Measurements from ENCODE around the gene BAIAP2L1.
"Not testable (repeated sequence)": the region's sequence is repeated elsewhere in the genome, so short reads cannot be mapped to it uniquely, and the experiment has no call there.

BAIAP2L1 gene

DNA sequence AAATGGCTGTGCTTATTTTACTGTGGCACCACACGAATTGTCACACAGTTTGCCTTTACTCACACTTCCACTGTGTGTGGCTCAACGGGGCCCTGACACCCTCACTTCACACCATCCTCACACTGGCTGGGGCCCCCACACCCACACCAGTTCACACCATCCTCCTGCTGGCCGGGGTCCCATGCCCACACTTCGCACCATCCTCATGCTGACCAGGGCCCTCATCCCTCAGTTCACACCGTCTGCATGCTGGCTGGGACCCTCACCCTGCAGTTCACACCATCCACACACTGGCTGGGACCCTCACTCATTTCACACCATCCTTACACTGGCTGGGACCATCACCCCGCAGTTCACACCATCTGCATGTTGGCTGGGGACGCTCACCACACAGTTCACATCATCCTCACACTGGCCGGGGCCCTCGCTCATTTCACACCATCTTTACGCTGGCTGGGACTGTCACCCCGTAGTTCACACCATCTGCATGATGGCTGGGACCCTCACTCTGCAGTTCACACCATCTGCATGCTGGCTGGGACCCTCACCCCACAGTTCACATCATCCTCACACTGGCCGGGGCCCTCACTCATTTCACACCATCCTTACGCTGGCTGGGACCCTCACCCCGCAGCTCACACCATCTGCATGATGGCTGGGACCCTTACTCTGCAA lies 83.4 kb downstream of the BAIAP2L1 start:
- no peak for DNase-seq

DNA sequence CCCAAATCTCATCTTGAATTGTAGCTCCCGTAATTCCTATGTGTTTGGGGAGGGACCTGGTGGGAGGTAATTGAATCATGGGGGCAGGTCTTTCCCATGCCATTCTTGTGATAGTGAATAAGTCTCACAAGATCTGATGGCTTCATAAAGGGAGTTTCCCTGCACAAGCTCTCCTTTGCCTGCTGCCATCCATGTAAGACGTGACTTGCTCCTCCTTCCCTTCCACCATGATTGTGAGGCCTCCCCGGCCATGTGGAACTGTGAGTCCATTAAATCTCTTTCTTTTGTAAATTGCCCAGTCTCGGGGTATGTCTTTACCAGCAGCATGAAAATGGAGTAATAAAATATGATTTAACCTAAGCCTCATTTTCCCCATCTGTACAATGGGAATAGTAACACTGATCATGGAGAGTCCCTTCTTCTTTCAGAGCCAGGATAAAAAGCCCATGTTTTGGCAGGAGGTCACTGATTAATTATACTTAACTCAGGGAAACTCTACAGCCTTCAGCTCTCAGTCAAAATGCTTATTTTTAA lies 84.8 kb downstream of the BAIAP2L1 start:
- DNase-seq: not testable (repeated sequence)

DNA sequence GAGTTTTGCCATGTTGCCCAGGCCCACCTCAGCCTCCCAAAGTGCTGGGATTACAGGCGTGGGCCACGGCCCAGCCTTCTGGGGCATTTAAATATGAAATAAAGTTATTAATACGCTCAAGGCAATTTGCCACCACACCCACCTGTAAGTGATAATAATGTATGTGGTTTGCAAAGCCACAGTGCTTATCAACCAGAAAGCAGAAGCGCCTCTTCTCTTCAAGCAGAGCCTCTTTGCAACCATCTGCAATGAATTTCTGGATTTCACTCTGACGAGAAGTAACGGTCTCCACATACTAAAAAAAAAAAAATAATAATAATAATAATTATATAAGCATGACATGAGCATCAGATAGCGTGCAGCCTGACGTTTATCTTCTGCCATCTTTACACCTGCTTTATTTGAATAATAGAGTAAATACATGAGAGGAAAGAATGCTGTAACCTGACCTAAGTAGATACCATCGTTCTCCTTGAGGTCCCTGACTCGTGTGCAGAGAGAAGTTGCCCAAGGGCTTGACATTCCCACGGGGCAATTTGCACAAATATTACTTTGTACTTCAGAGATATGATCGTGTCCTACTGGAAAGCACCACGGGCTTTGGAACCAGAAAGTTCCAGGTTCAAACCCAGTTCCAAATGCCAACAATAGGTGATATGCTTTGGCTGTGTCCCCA lies 85.4 kb downstream of the BAIAP2L1 start:
- DNase-seq: no peak

DNA sequence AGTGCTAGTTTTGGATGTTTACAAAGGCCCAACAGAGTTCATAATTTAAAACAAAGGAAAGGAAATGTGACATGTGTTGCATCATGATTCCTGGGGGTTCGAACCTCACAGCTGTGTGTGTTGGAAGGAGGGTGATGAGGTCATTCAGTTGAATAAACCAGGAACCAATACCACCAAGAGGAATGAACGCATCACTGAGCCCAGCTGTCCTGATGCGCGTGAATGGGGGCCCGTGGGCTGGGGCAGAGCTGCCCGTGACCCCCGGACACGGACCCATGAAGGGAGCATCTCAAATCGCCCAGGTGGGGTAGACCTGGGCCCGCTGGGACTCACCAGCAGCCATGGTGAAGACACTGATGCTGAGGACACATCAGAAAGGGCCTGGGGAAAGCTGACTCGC lies 86.4 kb downstream of the BAIAP2L1 start:
- DNase-seq: no peak

DNA sequence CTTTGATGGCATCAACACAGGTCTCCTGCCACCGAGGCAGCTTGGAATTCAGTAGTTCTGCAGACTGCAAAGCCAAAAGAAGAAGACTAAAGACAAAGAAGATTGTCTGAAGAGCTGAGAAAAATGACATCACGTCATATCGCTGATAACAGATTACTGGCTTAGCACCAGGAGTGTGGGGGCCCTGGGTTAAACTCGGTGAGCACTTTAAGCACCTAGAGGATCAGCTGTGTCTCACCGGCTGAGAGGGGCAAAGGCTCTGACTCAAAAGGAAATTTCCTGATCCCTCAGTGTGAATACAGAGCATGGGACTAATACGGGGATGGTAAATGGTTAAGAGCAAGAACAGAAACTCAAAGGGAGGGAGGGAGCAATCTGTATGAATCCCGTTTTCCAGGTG lies 88.7 kb downstream of the BAIAP2L1 start:
- no peak for DNase-seq

DNA sequence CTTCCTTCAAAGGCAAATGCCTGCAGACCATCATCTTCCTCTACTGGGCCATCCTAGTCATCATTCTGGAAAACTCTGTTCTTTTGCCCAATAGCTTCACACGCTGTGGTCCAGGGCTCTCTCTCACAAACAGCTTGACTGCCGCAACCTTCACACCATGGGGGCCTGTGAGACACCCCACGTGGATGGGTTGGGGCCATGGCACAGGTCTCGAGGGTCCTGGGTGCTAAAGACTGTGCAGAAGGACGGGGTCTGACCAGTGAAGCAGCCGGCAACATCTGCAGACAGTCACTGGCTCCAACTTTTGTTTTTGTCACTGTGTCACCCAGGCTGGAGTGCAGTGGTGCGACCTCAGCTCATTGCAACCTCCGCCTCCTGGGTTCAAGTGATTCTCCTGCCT lies 91.3 kb downstream of the BAIAP2L1 start:
- DNase-seq: no peak

DNA sequence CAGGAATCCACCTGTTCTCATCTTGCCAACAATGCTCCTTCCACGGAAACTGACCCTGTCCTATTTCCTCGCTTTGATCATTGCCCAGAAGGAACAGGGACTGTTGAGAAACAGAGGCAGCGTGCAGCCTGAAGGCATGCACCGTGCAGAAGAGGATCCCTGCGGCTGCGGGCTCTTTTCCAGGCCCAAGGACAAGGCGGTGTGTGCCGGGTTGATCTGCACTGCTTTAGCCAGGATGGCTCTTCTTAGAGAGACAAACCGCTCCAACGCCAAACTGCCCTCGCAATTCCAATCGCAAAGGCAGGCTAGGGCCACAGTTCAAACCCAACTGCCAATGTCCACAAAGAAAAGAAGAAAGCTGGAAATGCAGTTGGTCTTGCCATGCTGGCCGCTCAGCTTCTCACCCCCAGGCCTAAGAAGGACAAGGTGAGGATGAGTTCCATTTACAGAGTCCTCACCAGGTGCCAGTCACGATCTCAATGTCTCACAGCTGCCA lies 92.9 kb downstream of the BAIAP2L1 start:
- no peak for DNase-seq

DNA sequence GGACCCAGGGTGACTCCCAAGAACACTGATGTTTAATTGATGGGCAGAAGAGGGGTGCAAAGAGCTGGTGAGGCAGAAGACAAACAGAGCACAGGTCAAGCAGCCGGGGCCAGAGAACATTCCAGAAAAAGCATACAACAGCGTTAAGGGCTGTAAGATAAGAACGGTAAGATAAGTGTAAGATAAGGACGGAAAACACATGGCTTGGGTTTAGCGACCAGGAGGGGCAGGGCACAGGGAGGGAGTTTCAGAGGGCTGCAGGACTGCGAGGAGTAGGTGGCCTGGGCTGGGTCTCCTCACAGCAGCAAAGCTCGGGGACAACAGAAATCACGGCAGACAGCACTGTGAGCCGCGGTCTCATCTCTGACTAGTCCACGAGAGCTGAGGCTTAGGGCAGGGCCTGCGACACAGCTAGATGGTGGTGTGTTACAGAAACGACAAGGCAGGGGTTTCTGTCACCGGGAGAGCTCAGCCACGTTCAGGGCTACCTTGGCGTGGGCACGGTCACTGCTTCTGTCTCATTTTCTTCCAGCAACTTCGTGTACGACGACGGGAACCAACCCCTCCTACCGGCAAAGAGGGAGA lies 94.8 kb downstream of the BAIAP2L1 start:
- no peak for DNase-seq

DNA sequence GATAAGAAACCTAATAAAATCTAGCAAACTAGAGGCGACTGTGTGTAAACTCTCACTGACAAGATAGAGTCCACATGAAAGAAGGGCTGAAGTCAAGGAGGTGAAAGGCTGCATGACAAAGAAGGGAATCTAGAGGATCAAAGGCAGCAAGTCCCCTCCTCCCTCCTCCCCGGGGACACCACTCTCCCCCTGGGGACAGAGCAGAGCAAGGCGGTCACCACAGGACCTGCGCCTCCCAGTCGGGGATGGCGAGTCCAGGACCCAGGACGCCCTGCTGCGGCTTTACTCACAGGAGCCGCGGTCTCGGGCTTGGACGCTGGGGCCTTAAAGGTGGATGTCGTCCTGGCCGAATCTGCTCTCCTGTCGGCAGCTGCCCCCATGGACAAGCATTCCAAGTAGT lies 97.0 kb downstream of the BAIAP2L1 start:
- DNase-seq: no peak

DNA sequence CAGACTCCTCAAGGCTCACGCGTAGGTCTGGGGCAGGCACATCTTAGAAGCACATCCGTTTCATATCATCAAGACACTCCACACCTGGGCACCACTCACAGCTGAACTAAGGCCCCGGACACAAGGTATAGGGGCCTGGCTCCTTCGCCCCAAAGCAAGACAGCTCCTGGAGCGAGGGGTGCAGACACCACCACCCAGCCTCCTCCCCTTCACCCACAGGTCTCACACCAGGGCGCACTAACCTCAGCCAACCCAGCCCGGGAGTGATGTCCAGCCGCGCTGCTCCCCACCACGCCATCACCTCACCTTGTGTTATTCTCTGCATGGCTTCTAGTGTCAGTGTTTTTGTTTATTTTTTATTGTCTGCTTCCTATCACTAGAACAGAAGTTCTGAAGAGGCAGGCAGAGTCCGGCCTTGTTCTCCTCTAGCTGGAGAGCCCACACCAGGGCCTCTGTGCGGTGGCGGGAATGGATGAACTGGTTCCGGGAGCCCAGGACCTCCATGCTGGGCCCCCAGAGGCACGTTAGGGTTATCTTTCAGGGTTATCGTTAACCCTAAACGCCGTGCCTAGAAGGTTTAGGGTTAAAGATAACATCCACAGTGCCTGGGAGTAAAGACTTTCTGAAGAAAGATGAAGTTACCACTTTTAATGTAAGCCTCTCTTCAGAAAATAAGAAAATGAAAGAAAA lies 97.6 kb downstream of the BAIAP2L1 start:
- DNase-seq: no peak

DNA sequence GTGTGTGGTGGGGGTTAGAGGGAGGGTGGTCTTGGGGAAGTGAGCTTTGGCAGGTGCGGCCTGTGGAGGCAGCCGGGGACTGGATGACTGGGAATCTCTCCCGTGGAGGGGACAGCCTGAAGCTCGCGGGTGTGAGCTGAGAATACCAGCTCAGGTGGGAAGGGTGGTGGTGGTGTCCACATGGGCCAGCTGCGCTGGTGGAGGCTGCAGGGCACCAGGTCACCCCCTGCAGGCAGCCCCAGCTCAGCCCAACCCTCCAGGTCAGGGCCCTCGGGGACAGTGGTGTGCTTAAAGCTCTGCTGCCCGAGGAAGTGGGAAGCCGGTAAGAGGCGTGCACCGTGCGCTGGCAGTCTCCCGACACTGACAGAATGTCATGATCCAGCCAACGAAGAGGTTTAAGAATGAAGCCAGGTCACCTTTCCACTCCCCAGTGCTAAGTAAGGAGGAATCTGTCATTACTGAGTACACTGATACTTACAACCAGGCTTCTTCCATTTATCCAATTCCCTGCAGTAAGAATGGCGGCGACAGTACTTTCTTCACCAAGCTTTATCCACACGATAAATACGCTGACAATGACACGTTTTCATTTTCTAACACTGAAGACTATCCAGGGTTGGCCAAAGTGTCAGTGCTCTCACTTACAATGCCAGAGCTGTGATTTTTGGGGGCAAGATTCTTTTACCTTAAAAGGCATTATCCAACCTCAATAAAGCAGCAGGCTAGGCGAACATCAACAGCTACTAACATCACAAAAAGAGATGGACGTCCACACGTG lies 99.0 kb downstream of the BAIAP2L1 start:
- no peak for DNase-seq

DNA sequence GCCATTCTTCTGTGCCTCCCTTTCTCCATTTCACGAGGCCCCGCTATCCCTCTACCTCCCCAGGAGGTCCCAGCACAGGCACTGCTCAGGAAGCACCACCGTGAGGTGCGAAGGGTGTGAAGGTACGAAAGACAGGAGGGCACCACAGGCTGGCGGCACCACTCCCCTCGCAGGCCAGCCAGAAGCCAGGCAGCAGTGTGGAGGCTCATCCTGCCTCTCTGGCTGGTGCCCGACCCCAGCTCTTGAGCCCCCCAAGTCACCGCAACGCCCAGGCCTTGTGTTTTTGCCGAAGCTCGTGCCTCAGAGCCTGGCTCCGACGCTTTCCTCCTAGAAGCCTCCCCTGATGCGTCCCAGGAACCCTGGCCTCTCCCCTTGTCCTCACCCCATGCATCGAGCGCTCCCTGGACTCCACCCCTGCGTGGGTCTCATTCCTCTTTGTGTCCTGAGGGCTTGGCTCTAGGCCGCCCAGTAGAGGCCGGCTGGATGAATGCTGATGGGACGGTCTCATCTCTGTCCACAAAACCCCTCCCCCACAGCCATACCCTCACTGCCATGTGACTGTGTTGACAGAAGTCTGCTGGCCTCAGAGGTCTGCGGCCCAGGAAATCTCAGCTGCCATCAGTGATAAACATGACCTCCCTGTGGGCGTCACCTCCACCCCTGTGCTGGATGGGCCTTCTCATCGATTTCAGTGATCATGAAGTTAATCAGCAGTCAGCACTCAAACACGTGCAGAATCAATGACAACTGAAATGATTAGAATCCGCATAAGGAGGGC lies 100.1 kb downstream of the BAIAP2L1 start:
- DNase-seq: no peak

DNA sequence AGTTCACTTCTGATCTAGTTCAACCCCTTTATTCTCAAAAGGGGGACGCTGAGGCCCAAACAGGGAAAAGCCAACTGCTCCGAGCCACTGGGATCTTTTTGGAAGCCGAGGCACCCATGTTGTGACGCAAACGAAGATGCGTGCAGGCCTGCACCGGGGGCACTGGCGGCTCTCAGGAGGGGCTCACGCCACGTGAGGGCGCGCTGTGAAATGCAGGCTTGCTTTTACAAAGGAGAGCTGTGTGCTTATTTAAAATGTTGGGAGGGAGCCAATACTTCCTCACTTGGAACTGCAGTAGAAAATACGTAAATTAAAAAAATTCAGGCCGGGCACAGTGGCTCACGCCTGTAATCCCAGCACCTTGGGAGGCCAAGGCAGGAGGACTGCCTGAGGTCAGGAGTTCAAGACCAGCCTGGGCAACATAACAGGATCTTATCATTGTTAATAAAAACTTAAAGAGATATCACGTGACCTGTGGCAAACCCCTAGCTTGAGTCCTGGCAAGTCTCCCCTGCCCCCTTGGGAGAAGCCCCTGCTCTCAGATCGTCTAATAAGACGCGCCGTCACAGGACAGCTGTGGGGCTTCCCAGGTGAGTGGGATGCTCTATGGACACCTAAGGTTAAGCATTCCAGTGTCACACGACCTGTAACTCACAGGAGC lies 103.1 kb downstream of the BAIAP2L1 start:
- DNase-seq: no peak

DNA sequence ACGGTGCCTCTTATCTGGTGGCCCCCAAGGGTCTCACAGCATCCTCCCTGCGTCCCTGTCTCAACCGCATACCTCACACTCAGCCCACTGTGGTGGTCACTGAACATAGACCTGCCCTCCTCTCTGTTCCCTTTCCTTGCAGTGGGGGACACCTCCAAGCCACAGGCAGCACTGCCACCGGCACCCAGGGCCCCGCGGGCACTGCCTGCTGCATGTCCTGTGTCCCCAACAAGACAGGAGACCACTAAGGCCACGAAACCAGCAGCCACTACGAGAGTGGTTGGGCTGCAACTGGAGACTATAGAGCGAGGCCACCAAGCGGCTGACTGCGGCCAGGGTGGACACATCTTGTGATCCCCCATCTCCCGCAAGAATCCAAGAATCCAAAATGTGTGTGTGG lies 104.1 kb downstream of the BAIAP2L1 start:
- DNase-seq: no peak

DNA sequence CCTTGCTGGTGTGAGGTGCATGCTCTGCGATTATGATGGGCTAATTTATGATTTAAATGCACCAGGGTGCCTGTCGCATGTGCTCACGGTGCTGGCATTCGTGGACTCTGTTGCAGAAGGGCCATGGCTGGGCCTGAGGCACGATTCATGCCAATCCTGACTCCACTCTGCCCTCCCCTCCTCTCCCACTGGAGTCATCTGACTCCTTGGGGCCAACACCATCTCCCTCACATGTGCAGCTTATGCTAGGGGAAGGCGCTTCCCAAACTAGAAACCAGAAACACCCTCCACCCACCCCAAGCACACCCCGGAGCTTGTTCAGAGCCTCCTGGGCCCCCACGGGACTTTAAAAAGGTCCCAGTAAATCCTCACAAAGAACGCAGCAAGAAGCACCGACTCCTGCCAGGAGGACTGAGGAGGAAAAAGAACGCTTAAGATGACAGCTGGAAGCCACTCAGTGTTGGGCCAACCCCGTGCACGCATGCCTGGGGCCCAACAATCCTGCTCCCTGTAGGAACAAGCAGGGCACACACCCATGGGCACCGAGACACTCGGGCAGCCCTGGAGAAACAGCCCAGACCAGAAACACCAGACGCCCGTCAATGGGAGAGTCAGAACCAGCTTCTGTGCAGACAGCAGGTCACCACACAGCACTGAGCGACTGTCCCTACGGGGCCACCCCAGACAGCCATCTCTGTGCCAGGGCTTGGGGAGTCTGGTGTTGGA lies 105.3 kb downstream of the BAIAP2L1 start:
- DNase-seq: no peak

DNA sequence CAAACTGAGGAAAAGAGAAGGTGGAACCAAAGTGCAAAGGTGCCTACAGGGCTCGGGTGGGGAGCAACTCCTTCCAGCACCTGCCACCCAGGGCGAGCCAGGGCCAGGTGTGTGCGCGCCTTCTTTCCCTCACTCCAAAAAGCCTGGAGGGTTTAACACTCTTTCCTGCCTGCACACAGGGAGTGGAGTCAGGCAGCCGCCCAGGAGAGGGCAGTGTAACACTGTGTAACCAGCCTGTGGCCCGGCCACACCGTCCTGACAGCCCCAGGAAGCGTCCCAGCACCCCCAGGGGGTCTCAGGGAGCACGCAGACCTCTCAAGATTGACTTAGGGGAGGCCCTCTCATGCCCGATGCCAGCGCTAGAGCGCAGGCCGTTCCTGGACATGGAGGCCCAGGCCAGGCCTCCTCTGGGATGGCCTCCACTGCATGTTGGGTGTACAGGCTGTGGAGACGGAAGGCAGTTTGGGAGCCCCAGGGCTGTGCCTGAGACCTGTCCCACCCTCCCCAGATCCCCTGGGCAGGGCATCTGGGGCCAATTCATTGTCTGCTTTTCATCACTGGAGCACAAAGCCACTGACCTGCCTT lies 106.0 kb downstream of the BAIAP2L1 start:
- DNase-seq: no peak

DNA sequence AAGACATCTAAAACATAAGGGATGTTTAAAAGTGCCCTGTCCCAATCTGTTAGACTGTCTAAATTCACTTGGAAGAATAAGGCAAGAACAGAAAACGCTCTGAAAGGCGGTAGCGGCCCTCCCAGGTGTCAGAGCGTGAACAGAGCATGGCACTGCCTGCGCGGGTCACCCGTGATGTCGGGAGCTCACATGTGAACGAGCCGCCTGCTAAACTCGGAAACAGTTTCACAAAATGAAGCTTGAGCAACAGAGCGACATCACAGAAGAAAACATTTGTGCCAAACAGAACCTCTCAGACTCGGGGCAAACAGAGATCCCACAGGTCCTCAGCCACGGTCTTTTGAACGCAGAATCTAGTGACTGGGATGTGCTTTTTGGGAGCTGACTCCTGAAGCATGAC lies 106.6 kb downstream of the BAIAP2L1 start:
- DNase-seq: no peak

DNA sequence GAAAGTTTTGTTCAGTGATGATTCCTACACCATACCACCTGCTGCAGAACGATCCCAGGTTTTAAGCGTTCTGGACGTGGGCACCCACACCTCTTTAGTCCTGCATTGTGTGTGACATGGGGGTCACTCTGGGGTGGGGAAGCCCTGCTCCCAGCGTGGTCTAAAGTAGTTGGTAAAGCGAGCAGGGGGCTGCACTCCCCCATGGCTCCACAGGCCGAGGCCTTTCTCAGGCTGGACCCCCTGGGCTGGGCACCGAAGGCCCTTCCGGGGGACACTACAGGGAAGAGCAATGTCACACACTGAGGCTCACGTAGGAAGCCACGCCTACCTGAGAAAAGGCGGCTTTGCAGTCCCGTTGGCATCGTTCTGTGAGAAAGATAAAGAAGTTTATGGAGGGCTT lies 107.1 kb downstream of the BAIAP2L1 start:
- no peak for DNase-seq

DNA sequence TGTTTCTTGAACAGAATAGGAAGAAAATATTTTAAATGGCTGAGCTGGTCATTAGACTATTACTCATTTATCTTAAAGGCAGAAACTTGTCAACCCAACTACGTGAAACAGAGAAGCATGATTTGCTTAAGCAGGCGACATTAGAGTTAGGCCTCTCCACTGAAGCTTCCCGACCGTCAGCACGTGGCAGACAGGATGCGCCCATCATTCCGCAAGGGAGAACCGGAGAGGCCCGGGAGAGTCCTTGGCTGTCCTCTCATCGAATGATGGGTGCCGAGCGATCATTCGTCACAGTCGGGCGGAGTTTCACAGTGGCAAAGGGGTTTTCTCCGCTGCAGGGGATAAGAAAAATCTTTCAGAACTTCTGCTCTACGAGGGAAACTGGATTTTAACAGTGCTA lies 107.6 kb downstream of the BAIAP2L1 start:
- no peak for DNase-seq

DNA sequence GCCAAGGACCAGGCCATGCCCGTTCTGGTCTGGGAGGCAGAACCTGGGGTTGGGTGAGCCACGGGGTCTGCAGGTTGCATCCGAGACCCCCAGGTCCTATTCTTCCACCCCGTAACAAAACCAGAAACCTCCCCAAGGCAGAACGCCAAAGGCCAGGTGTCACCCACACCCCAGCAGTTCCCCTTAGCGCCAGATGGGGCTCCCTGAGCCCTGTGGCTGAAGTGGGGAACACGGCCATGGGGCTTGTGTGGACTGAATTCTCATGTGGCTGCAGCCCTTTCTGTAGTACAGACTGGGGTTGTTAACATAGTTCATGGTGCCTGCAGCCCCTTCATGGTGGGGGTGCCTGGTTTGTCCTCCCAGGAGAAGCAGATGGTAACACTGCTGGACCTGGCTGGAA lies 109.2 kb downstream of the BAIAP2L1 start:
- no peak for DNase-seq

Data from bone marrow (tissue), 2 donors.